SK-N-SH treated with all-trans-retinoic acid at 6 μM for 48 hours (cell line): ENCODE results near the gene MYO5C.

Source experiments
- ARNTL ChIP-seq: fragments of 450-650 bp; formaldehyde crosslinking; IDR thresholded peaks from 2 replicates; pipeline ENCODE4 v1.5.0; 2020; ENCODE audit warnings: low read depth, mild to moderate bottlenecking, moderate library complexity, borderline replicate concordance
- BACH2 ChIP-seq: fragments of 250-450 bp; sonication (Bioruptor Pico); IDR thresholded peaks from 2 replicates; pipeline ENCODE4 v1.9.0; 2021; ENCODE audit warnings: mild to moderate bottlenecking, borderline replicate concordance
- GLIS3 ChIP-seq: fragments of 250-450 bp; sonication (Bioruptor Pico); IDR thresholded peaks from 2 replicates; pipeline ENCODE4 v1.5.0; 2020; ENCODE audit warnings: mild to moderate bottlenecking, moderate library complexity
- ISL1 ChIP-seq: fragments of 250-450 bp; sonication (Bioruptor Pico); IDR thresholded peaks from 2 replicates; pipeline ENCODE4 v2.1.2; 2022; ENCODE audit warnings: mild to moderate bottlenecking, moderate library complexity
- PPARA ChIP-seq: fragments of 250-450 bp; sonication (Bioruptor Pico); IDR thresholded peaks from 2 replicates; pipeline ENCODE4 v1.5.0; 2020; ENCODE audit warnings: mild to moderate bottlenecking, borderline replicate concordance
- RARB ChIP-seq: fragments of 250-450 bp; sonication (Bioruptor Pico); IDR thresholded peaks from 2 replicates; pipeline ENCODE4 v1.8.0; 2021; ENCODE audit warnings: mild to moderate bottlenecking, moderate library complexity
- ZFP3 ChIP-seq: fragments of 250-450 bp; sonication (Bioruptor Pico); IDR thresholded peaks from 2 replicates; pipeline ENCODE4 v1.5.0; 2020; ENCODE audit warnings: mild to moderate bottlenecking, moderate library complexity
- ZFP30 ChIP-seq: fragments of 450-650 bp; formaldehyde crosslinking; IDR thresholded peaks from 2 replicates; pipeline ENCODE4 v1.5.0; 2022; ENCODE audit warnings: mild to moderate bottlenecking, moderate library complexity
- ZNF8 ChIP-seq: fragments of 450-650 bp; formaldehyde crosslinking; IDR thresholded peaks from 2 replicates; pipeline ENCODE4 v1.5.0; 2020; ENCODE audit warnings: mild to moderate bottlenecking, moderate library complexity
- TF ChIP-seq, protein P1 (sequence below): fragments of 250-450 bp; sonication (Bioruptor Pico); IDR thresholded peaks from 2 replicates; pipeline ENCODE4 v1.5.0; 2020; ENCODE audit warnings: mild to moderate bottlenecking, moderate library complexity
- TF ChIP-seq, protein P2 (sequence below): fragments of 250-450 bp; sonication (Bioruptor Pico); IDR thresholded peaks from 2 replicates; pipeline ENCODE4 v1.8.0; 2020; ENCODE audit warnings: mild to moderate bottlenecking, moderate library complexity, borderline replicate concordance
- TF ChIP-seq, protein P3 (sequence below): fragments of 250-450 bp; sonication (Bioruptor Pico); IDR thresholded peaks from 2 replicates; pipeline ENCODE4 v1.5.1; 2021; ENCODE audit warnings: mild to moderate bottlenecking, moderate library complexity

DNA sequence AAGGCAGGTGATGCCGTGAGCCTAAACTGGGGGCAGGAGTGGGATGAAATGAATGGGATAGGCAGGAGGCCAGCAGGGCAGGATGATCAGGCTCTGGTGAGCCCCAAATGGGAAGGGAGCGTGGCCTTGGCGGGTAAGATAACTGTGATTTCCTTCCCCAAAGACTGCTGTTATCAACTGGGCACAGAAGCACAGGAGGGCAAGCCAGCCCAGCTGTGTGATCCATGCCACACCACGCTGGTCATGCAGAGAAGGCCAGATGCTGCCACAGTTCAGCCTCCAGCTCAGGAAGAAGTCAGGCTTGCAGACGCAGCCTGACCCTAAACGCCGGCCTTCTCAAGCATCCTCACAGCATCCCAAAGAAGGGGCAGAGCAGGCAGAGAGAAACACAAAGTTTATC is 52.3 kb downstream of the MYO5C start:
- TF ChIP-seq, protein P1, sequence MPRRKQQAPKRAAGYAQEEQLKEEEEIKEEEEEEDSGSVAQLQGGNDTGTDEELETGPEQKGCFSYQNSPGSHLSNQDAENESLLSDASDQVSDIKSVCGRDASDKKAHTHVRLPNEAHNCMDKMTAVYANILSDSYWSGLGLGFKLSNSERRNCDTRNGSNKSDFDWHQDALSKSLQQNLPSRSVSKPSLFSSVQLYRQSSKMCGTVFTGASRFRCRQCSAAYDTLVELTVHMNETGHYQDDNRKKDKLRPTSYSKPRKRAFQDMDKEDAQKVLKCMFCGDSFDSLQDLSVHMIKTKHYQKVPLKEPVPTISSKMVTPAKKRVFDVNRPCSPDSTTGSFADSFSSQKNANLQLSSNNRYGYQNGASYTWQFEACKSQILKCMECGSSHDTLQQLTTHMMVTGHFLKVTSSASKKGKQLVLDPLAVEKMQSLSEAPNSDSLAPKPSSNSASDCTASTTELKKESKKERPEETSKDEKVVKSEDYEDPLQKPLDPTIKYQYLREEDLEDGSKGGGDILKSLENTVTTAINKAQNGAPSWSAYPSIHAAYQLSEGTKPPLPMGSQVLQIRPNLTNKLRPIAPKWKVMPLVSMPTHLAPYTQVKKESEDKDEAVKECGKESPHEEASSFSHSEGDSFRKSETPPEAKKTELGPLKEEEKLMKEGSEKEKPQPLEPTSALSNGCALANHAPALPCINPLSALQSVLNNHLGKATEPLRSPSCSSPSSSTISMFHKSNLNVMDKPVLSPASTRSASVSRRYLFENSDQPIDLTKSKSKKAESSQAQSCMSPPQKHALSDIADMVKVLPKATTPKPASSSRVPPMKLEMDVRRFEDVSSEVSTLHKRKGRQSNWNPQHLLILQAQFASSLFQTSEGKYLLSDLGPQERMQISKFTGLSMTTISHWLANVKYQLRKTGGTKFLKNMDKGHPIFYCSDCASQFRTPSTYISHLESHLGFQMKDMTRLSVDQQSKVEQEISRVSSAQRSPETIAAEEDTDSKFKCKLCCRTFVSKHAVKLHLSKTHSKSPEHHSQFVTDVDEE (CRISPR knock-in tag) = no peak
- TF ChIP-seq ISL1 (CRISPR knock-in tag) (no peak), ZFP3 (CRISPR knock-in tag) (no peak), ZFP30 (CRISPR knock-in tag) (no peak), ARNTL (CRISPR knock-in tag) (no peak), RARB (no peak), GLIS3 (CRISPR knock-in tag) (no peak), ZNF8 (no peak), PPARA (CRISPR knock-in tag) (no peak), BACH2 (CRISPR knock-in tag) (no peak)
- TF ChIP-seq, protein P2, sequence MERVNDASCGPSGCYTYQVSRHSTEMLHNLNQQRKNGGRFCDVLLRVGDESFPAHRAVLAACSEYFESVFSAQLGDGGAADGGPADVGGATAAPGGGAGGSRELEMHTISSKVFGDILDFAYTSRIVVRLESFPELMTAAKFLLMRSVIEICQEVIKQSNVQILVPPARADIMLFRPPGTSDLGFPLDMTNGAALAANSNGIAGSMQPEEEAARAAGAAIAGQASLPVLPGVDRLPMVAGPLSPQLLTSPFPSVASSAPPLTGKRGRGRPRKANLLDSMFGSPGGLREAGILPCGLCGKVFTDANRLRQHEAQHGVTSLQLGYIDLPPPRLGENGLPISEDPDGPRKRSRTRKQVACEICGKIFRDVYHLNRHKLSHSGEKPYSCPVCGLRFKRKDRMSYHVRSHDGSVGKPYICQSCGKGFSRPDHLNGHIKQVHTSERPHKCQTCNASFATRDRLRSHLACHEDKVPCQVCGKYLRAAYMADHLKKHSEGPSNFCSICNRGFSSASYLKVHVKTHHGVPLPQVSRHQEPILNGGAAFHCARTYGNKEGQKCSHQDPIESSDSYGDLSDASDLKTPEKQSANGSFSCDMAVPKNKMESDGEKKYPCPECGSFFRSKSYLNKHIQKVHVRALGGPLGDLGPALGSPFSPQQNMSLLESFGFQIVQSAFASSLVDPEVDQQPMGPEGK = no peak
- TF ChIP-seq, protein P3, sequence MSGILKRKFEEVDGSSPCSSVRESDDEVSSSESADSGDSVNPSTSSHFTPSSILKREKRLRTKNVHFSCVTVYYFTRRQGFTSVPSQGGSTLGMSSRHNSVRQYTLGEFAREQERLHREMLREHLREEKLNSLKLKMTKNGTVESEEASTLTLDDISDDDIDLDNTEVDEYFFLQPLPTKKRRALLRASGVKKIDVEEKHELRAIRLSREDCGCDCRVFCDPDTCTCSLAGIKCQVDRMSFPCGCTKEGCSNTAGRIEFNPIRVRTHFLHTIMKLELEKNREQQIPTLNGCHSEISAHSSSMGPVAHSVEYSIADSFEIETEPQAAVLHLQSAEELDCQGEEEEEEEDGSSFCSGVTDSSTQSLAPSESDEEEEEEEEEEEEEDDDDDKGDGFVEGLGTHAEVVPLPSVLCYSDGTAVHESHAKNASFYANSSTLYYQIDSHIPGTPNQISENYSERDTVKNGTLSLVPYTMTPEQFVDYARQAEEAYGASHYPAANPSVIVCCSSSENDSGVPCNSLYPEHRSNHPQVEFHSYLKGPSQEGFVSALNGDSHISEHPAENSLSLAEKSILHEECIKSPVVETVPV = no peak
